ENCODE results near the gene ROBO1.
"Not testable (repeated sequence)": the region's sequence is repeated elsewhere in the genome, so short reads cannot be mapped to it uniquely, and the experiment has no call there.

The ROBO1 gene

GRCh38 chr3:78798266-78798832, 969.4 kb downstream of the ROBO1 start:
- no peak for DNase-seq (ENCODE audit: low read depth)

DNA sequence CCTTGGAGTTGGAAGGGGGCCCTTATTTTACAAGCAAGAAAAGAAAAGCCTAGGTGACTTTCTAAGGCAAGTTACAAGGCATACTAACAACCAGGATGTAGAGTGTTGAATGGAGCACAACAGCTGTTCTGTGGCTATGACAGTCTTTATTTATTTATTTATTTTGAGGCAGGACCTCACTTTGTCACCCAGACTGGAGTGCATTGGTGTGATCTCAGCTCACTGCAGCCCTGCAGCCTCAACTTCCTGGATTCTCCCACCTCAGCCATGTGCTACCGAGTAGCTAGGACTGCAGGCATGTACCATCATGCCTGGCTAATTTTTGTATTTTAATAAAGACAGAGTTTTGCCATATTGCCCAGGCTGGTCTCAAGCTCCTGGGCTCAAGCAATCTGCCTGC, 973.4 kb downstream of the ROBO1 start:
- DNase-seq (ENCODE audit: low read depth): no peak

DNA sequence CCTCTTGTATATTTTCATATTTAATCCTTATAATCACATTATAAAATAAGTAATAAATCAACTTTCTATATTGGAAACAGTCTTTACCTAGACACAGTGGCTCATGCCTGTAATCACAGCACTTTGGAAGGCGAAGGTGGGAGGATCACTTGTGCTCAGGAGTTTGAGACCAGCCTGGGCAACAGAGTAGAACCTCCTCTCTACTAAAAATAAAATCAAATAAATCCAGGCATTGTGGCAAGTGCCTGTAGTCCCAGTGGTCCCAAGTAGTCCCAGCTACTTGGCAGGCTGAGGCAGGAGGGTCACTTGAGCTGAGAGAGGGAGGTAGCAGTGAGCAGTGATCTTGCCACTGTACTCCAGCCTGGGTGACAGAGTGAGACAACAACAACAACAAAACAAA, 975.1 kb downstream of the ROBO1 start:
- DNase-seq (ENCODE audit: low read depth): no peak

- no peak for DNase-seq (ENCODE audit: low read depth)
These were observed 975.6 kb downstream of the ROBO1 start for GRCh38 chr3:78792212-78792611.

DNA sequence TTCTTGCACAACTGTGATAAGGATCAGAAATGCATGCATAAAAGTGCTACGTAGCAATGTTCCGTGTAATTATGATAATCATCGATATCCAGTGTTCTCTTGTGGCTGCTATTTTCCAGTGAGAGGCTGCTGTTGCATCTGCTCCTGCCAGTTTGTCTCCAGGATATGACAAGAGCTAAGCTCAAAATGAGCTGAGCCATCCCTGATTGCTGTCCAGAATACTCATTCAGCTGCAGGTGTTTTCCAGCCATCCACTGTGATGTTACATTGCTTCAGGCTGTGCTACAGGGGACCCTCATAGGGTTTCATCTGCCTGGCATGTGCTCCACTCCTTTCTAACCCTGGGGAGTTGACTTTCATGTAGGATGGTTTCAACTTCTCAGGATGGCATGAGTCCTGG, 976.0 kb downstream of the ROBO1 start:
- DNase-seq (ENCODE audit: low read depth): no peak

DNA sequence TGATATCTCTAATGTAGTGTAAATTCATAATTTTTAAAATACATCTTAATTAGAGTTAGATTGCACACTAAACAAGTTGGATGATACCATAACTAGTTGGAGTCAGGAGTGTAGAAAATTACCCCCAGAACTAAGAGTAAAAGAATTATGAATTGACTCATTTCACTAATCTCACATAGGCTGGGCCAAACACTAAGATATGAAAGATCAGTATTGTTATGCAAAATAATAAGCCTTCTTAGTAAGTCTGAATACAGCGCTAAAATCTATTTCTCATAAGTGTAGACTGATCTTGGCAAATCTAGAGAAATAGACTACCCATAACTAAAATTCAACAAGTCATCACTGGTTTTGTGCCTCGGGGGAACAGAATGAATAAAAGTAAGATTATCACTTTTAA, 979.0 kb downstream of the ROBO1 start:
- DNase-seq (ENCODE audit: low read depth): no peak

- no peak for DNase-seq (ENCODE audit: low read depth)
These were observed 982.8 kb downstream of the ROBO1 start for GRCh38 chr3:78785004-78785403.

GRCh38 chr3:78781351-78781750, 986.4 kb downstream of the ROBO1 start:
- DNase-seq (ENCODE audit: low read depth): no peak

GRCh38 chr3:78765671-78766485, 1001.9 kb downstream of the ROBO1 start:
- no peak for DNase-seq (ENCODE audit: low read depth)

- no peak for DNase-seq (ENCODE audit: low read depth)
These were observed 1003.2 kb downstream of the ROBO1 start for GRCh38 chr3:78764634-78765033.

DNA sequence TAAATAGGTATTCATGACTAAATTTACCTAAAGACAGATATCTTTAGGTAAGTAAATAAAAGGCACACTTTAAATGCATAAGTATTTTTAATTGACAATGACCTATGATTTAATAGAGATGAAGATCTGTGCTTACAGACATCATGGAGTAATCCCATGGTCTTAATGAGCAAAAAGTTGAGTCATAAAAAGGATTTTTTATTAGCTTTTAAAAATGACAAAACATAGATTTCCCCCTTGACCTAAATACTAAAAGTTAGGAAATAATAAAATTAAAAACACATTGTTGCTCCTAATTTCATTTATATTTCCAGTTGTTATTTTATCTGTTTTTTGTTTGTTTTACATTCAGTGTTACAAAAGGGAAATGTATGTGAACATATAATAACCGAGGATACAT, 1005.7 kb downstream of the ROBO1 start:
- no peak for DNase-seq (ENCODE audit: low read depth)

DNA sequence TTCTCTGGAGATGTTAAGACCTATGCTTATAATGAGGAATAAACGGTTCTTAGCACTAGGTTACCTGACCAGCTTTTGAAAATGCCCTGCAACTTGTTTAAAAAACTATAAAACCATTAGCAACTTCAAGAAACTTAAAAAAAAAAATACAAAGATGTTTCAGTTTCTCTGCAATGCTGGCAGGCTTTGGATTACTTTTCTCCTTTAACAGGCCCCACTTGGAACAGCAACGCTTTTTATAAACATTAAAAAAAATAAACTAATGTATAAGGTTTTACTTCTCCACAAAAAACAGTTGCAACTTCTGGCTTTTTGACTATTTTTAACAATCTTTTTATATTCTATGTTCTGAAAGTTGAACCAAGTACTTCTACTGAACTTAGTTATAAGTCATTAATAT, 1006.7 kb downstream of the ROBO1 start:
- DNase-seq (ENCODE audit: low read depth): no peak

DNA sequence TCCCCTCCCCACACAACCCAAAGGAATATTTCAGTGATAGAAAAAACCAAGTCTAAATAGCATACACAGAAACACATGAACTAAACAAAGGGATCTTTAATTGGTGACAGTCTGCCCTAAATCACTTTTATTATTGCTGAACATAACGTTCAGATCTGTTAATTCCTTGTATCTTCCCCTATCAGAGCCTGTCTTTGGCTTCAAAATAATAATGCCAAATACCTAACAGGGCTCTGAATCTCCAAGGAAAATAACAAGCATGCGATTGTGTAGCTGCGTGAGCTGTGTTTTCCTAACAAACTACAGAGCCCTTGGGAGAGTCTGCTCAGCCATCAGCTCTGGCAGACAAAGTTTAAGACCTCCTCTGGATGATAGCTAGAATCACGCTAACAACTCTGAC, 1010.1 kb downstream of the ROBO1 start:
- no peak for DNase-seq (ENCODE audit: low read depth)

- DNase-seq (ENCODE audit: low read depth): no peak
These were observed 1013.6 kb downstream of the ROBO1 start for GRCh38 chr3:78754066-78754743.

GRCh38 chr3:78751266-78751665, 1016.5 kb downstream of the ROBO1 start:
- no peak for DNase-seq (ENCODE audit: low read depth)

- not testable (repeated sequence) for DNase-seq (ENCODE audit: low read depth)
These were observed 1017.5 kb downstream of the ROBO1 start for GRCh38 chr3:78750291-78750690.

DNA sequence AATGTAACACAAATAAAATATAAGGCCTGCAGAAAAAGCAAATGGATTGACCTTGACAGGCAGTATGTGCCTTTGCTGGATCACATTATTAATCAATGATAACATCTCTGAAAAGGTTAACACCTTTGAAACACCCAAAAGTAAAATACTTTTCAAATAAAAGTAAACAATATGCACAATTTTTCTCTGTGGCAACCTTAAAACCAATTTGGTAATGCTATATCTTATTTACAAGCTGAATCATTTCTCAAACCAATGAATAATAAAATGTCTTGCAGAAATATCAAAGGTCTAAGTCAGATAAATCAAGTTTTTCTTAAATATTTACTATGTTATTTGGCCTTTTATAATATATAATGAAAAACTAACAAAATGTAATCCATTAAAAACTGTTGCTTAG, 1018.7 kb downstream of the ROBO1 start:
- no peak for DNase-seq (ENCODE audit: low read depth)

GRCh38 chr3:78745847-78746246, 1022.0 kb downstream of the ROBO1 start:
- no peak for DNase-seq (ENCODE audit: low read depth)

DNA sequence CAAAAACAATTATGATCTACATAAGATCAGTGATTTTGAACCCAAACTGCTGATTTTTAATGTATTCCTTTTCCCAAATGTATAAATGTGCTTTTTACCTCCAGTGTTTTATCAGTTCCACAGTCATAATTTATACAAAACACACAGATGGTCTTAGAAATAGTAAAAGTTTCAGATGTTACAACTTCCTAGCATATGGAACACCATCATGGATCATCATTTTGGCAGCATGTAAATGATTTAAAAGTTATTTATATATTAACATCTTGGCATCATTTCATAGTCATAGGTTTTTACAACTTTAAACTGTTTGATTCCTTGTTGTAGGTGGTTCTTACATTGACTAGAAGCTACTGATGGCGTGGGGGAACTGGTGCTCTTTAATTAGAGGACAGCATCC, 1025.3 kb downstream of the ROBO1 start:
- DNase-seq (ENCODE audit: low read depth): no peak

- DNase-seq (ENCODE audit: low read depth): no peak
These were observed 1025.8 kb downstream of the ROBO1 start for GRCh38 chr3:78742041-78742440.

DNA sequence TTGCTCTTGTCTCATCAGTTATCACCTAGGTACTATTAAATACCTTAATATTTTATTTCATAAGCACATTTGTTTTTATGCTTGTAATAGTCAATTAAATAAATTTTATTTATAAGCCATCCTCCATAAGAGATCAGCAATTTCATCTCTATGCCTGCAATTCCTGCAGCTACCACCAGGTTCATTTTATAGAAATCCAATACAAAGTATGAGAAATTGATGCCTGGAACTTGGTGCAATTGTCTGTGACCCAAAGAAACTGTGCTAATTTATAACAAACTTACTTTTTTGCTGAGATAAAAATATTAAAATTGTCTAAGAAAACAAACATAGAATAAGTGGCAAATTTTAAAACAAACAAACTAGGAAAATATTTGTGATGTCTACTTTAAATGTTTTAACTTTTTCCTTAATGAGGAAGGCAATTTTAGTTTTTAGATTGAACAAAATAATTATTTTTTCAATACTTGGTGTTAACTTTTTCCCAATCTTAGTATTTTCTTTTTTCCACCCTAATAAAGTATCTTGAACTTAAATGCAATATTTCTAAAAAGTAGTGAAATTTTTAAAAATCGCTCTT, 1026.6 kb downstream of the ROBO1 start:
- DNase-seq (ENCODE audit: low read depth): no peak

- DNase-seq (ENCODE audit: low read depth): no peak
These were observed 1029.0 kb downstream of the ROBO1 start for GRCh38 chr3:78738833-78739232.

DNA sequence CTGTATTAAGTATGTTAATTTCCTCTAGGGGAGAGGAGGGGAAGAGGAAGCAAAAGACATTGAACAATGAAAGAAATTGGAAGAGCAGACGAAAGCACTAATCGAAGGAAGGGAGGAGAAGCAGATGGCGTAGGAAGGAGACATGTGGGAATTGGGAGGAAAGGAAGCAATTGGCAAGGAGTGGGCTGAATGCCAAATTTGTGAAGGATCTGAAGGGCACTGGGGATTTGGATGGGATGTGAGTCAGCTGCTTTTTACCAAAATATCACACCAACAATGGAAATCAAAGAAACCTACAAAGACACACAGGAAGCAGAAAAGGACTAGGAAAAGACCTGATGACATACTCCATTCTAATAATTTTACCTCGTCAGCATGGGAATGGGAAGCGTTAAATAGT, 1029.8 kb downstream of the ROBO1 start:
- no peak for DNase-seq (ENCODE audit: low read depth)
